ENCODE data around the gene DCST1.

DCST1 gene

DNA sequence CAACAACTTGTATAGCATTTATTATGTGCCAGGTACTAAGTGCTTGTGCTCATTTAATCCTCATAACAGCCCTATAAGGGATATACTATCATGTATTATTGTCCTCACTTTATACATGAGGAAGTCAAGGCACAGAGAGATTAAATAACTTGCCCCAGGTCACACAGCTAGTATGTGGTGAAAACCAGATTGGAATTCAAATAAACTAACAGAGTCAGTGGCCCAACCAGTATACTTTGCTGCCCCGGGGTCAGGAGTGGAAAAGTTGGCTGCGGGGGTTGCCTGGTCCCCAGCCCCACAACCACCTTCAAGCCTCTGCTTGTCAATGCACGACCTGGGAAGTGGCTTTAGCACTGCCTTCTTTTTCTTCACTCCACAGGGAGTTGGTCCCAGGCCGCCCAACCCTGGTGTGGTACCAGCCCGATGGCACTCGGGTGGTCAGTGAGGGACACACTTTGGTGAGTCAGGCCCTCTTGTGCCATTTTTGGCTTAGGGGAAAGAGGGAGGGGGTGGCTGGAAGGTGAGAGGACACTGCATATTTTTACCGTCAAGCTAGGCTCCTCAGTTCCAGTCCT is 20.0 kb downstream of the DCST1 start:
- no peak for DNase-seq (ENCODE audit: low spot score)

DNA sequence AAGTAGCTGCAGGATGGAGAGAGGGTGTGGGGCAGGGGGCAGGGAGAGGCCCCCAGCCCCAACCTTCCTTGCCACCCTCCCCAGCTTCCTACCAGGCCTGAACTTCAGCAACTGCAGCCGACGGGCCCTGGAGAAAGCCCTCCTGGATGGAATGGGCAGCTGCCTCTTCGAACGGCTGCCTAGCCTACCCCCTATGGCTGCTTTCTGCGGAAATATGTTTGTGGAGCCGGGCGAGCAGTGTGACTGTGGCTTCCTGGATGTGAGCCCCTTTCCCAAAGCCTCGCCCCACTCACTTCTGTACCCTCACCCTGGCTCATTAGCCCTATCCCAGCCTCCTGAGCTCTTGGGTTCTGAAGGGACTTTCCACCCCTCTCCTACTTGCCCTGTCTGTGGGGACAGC is 23.5 kb downstream of the DCST1 start:
- no peak for DNase-seq (ENCODE audit: low spot score)

DNA sequence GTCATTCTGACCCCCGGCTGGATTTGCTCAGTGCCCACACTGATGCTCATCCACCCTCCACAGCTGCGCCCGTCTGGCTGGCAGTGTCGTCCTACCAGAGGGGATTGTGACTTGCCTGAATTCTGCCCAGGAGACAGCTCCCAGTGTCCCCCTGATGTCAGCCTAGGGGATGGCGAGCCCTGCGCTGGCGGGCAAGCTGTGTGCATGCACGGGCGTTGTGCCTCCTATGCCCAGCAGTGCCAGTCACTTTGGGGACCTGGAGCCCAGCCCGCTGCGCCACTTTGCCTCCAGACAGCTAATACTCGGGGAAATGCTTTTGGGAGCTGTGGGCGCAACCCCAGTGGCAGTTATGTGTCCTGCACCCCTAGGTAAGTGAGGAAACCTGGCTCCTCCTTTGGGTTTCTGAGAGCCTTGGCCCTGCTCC is 24.2 kb downstream of the DCST1 start:
- DNase-seq (ENCODE audit: low spot score), result no peak

DNA sequence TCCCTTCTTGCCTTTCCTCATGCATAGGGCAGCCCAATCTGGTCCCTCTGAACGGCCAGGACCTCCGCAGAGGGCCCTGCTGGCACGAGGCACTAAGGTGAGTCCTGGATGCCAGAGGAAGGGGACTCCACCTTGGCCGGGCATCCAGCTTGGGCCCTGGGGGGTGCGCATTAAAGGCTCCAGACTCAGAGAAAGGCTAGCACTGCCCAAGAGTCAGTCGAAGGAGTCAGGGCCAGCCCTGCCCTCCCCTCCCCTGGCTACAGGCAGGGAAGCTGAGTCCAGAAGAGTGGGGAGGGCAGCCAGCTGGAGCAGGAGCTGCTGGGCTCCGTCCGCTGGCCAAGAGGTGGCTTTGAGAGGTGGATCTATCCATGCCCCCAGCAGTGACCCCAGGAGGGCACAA is 27.1 kb downstream of the DCST1 start:
- DNase-seq (ENCODE audit: low spot score), result no peak

DNA sequence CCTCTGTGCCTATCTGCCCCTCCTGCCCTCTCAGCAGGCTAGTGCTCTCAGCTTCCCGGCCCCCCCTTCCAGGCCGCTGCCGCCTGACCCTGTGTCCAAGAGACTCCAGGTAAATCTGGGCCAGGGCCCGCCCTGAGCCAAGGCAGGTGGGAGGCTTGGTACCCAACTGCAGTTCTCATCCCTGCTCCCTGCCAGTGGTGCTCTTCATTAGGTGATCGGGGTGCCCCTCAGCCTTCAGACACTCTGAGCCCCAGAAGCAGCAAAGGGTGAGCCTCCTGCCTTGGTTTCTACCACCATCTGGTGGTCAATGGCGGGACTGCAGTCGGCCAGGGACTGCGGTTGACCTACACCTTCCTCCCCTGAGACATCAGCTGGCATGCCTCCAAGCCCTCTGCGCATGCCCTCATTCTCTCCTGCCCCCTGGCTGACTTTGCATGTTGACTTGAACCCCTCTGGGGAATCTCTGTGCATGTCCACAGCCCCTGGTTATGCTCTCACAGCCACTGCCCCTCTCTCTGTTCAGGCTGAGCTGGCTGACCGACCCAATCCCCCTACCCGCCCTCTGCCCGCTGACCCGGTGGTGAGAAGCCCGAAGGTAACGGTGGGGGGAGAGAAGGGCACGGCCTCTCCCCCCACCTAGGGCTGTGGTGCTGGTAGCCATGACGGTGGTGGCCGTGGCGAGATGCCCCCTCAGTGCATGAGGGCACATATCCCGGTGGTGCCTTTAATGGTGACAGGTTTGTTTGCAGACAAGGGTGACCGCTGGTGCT is 27.9 kb downstream of the DCST1 start:
- DNase-seq (ENCODE audit: low spot score), result peak; percentile 93

DNA sequence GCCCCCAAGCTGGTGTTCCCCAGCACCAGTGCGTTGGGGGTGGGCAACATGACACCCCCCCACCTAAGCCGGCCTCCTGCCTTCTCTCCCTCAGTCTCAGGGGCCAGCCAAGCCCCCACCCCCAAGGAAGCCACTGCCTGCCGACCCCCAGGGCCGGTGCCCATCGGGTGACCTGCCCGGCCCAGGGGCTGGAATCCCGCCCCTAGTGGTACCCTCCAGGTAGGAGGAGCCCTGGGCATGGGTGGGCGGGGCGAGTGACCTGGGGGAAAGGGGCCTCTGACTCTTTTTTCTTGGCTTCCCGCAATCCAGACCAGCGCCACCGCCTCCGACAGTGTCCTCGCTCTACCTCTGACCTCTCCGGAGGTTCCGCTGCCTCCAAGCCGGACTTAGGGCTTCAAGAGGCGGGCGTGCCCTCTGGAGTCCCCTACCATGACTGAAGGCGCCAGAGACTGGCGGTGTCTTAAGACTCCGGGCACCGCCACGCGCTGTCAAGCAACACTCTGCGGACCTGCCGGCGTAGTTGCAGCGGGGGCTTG is 28.6 kb downstream of the DCST1 start:
- DNase-seq (ENCODE audit: low spot score), result no peak

DNA sequence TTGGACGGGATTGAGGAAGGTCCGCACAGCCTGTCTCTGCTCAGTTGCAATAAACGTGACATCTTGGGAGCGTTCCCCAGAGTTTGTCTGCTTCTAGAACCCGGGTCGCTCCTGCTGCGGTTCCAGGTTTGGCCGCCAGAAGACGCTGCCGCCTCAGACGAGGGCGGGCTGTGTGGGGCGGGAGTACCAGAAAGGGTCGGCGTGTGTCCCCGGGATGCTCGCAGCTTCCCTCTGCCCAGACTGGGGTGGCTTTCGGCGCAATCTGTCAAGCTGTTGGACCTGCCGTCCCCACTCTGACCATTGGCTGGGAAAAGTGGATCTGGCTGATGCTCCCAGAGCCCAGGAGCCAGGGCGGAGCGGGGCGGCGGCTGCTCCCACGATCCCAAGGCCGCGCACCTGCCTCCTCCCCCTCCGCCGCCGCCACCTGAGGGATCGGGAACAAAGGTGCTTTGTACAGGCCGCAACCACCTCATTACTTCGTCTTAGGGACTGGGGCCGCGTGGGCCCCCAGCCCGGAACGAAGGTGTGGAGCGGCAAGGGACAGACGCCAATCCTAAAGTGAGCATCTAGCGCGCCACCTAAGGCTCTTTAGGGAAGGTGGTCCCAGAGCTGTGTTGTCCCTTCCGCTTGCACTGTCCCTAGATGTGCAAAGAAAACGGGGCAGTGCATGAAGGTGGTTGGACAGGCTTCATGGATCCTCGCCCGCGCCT is 29.2 kb downstream of the DCST1 start:
- DNase-seq (ENCODE audit: low spot score), result peak; percentile 52

DNA sequence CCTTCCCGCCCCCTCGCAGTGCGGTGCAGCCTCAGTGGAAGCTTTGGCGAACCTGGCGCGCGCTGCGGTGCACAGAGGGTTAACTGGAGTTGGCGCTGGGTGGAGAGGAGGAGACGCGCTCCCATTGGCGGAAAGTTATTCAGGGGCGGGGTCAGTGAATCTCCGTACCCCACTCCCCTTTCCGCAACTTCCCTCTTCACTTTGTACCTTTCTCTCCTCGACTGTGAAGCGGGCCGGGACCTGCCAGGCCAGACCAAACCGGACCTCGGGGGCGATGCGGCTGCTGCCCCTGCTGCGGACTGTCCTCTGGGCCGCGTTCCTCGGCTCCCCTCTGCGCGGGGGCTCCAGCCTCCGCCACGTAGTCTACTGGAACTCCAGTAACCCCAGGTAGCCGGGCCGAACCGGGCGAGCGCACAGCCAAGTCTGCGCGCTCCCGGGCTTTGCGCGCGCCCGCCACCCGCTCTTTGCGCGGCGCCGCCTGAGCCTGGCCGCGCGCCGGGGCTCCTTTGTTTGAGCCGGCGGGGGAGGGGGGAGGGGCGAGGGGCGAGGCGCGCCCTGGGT is 30.0 kb downstream of the DCST1 start, which contains the start of gene EFNA4:
Gene EFNA4 (plus strand): TSS at position 191 of the 561 bp plus-strand sequence. CDS start 84 bp downstream, at position 275.
- peak; percentile 32 for DNase-seq (ENCODE audit: low spot score)

DNA sequence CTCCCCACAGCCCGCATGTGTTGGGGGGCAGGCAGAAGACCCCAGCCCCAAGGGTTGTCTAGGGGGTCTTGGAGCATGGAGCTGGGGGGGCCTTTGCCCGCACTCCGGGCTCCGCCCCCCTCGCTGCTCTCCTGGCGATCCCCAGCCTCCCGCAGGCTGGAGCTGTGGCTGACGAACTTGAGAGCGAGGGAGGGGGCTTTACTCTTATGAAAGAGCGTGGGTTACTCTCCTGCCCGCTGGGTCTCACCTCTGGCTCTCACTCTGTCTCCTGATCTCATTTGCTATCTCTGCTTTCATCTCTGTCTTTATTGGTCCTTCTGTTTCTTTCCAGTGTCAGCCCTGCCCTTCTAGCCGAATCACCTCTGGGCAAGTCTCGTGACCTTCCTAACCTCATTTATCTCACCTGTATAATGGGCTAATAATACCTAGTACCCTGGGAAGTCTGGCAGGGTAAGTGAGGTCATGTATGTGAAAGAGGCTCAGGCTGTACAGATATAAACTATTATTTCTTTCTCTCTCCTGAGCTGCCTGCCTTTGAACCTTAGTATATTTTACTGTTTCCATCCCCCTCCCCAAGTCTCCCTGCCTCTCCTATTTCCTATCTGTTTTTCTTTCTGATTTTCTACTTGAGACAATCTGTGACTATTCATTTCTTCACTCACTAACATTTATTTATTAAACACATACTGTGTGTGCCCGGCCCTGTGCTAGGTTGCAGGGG is 30.6 kb downstream of the DCST1 start:
- no peak for DNase-seq (ENCODE audit: low spot score)

DNA sequence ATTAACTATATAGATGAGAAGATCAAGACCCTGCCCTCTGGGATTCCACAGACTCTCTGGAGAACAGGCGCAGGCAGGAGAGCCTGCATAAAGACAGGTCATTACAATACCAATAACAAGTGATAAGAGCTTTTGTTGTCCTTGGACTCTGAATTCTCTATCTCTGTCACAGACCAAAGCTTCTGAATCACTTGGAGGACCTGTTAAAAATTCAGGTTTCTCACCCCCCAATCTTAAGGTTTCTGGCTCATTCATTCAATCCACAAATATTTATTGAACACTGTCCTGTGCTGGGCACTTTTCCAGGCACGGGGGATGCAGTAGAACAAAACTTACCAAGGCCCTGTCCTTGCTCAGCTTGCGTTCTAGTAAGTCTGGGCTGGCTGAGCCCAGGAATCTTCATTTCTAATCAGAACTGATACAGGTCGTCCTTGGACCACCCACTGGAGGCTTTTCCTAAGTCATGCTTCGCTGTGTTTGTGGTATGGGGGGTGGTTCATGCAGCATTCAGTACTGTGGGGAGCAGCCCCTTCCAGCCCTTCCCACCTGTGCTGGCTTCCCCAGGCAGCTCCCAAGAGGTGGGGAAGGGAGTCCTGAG is 31.3 kb downstream of the DCST1 start:
- no peak for DNase-seq (ENCODE audit: low spot score)

DNA sequence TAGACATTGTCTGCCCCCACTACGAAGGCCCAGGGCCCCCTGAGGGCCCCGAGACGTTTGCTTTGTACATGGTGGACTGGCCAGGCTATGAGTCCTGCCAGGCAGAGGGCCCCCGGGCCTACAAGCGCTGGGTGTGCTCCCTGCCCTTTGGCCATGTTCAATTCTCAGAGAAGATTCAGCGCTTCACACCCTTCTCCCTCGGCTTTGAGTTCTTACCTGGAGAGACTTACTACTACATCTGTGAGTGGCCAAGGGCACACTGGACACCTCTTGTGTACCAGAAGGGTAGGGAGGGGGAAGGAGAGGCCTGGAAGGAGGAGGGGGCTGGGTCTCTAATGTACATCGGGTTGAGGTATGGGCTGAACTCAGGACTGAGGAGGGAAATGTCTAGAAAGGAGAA is 33.2 kb downstream of the DCST1 start:
- DNase-seq (ENCODE audit: low spot score), result no peak

DNA sequence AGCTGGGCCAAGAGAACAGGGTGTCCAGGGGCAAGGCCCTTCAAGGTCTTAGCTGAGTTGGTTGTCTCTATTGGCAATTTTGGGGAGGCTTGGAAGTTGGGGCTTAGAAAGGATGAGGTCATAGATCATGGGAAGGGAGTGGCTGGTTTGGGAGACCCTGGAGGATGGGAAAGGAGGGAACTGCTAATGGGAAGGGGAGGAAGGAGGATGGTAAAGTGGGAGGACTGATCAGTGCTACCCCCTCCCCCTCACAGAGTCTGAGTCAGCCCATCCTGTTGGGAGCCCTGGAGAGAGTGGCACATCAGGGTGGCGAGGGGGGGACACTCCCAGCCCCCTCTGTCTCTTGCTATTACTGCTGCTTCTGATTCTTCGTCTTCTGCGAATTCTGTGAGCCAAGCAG is 35.0 kb downstream of the DCST1 start:
- no peak for DNase-seq (ENCODE audit: low spot score)

DNA sequence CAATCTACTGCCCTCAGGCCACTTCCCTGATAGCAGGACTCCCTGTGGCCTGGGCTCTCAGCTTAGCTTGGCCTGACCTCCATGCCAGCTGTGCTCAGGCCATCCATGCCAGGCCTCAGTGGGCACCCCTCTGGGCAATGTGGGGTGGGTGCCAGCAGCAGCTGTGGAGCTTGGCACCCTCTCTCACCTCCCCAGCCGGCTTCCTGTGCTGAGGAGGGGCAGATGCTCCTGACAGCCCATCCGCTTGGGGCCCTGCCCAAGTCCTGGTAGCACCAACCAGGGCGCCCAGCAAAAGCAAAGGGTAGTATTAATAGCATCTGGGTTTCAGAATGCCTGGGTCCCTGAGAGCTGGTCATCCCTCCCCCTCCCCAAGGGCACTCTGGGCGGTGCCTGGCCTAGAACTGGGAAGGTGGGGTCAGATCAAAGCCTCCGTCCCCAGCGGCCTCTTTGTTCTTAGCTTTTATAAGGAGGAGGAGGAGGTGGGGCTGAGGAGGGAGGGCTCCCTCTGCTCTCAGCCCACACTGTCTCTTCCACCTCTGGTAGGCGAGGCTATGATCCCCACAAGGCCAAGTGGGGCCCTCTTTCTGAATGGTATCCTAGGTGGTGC is 36.0 kb downstream of the DCST1 start:
- DNase-seq (ENCODE audit: low spot score), result no peak

DNA sequence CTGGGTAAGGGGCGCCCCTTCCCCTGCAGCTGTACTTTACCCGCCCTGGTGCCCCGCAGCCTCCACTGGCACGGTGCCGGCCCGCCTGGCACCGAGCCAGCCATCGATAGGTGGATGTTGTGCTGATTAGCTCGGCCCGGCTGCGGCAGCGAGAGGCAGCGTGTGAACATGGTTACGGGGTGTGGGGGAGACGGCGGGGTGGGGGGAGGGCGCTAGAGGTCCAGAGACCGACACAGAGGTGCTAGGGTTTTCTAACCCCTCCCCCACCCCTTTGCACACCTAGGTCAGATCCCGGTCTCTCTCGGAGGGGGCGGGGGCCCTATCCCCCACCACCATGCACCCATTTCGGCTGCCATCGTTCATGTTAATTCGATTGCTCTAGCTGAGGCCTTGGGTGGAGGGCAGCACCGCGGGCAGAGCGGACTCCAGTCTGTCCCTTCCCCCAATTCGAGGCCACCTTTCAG is 36.6 kb downstream of the DCST1 start:
- DNase-seq (ENCODE audit: low spot score), result no peak

DNA sequence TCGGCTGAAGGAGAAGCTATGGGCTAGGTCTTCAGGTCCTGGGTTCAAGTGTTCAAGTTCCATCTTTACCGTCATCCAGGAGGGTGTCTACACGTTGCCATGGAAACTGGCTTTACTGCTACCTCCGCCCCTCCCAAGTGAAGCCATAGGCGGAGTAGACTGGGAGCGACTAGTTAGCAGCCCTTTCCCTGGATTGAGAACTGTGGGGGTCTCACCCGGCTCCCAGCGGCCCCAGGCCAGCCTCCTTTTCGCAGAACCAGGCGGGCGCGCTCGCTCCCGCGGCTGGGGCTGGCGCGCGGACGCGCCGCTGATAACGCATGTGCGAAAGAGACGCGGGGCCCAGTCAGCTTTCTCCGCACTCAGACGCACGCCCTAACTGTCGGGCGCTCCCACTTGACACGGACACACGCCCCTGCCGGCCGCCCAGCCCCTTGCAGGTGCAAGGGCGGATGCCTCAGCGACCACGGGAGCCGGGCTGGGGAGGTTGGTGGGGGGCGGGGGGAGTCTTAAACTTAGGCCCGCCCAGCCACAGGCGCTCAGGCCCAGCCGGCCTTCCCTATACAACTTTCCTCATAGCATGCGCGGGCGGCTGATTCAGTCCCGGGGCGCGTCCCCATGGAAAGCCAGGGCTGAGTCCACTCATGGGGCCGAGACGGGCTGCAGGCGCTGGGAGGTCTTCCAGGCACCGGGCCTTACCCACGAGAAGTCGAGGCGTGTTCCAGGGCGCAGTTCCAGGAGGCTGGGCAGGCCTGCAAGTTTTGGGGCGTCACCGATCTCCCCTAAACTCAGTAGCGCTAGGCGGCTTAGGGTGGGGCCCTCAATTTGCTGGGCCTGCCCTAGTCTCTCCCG is 37.3 kb downstream of the DCST1 start:
- DNase-seq (ENCODE audit: low spot score), result peak; percentile 83

DNA sequence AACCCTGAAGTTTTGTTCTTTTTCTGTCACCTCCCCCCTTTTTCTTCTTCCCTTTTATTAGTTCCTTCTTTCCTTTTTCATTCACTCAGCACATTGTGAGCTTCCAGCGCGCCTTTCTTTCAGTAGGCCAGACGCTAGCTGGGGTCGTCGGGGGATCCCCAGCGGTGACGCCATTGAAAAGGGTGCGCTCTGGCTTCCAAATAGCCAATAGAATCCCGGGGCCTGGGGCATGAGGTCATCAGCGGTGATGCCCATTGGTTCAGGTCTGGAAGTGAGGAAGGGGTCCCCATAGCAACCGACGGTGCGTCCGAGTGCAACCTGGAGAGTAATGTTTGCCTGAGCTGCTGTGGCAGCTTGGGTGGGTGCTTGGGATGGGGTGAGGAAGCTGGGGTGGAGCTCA is 38.1 kb downstream of the DCST1 start:
- no peak for DNase-seq (ENCODE audit: low spot score)

DNA sequence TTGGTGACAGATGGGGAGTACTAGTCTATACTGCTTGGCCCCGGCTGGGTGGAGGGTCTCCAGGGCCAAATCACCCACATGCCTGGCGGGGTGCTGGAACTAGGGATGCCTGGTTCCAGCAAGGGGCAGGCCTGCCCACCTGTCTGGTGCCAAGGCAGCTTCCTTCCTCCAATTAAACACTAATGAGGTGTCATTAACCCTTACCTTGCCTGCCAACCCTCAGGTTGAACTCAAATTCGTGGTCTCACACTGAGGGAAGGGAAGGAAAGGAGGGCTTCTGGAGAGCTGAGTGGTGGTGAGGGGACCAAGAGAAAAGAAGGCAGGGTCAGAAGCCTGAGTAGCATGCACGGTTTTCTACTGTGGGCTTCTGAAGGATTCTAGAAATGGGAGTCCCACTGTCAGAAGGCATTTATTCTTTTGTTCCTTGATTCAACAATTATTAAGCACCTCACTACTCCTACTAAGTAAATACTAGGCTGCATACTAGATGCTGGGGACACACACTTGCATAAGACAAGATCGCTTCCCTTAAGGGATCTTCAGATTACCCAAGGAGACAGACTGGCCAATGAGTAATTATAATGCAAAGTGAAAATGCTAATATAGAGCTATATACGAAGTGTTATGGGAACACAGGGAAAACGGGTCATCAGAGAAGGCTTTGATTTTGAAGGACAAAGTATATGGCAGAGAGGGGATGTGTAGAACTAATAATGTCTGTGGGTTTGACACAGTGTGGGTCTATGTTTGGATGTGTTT is 39.1 kb downstream of the DCST1 start:
- no peak for DNase-seq (ENCODE audit: low spot score)

DNA sequence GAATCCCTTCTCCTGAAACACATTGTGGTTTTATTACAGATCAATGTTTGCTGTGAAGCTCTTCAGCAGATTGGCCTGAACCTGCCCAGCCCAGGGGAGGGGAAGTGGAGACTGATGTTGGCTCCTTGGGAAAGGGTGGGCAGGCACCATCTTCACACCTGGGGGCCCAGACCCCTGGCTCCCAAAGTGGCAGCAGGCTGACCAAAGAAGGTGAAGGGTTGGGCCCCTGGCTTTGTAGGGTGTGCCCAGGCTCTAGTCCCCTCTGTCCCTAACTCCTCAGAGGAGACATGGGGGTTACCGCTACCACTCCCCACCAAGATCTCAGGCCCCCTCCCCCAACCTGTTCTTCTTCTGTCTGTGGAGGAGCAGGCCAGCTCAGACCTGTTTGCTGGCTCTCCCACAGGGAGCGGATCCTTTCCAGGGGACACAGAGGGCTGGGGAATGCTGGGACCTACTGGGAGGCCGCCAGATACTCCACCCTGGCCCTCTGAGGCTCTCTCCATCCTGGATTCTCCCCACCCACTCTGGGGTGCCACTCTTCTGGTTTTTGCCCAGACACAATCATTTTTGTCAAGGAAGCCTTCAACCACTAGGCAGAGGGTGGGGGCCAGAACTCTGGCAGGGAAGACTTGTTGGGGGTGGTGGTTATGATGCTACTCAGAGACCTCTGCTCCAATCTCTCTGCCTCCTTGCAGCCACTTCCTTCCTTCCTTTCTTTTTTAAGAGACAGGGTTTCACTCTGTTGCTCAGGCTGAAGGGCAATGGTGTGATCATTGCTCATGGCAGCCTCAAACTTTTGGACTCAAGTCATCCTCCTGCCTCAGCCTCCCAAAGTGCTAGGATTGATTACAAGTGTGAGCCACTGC is 40.0 kb downstream of the DCST1 start:
- DNase-seq (ENCODE audit: low spot score), result no peak
